H1 (cell line): ENCODE measurements around the gene ABL2. TPM values are rescaled to one million over a fixed set of nuclear protein-coding genes. Genes with fewer than 3 reads are reported as not detected.
A peak's percentile ranks its signal among the peaks of the same experiment; 100 is the strongest.

Experiments used
- CHD7 ChIP-seq: fragments of 300-600 bp; sonication (generic); IDR thresholded peaks from 2 replicates; pipeline ENCODE4 v1.7.1; 2012; ENCODE audit warnings: low read length, moderate library complexity, mild to moderate bottlenecking, inconsistent platforms; ENCODE audit not compliant: insufficient replicate concordance
- GTF2F1 ChIP-seq: IDR thresholded peaks from 2 replicates; pipeline ENCODE4 v1.6.1; 2012; ENCODE audit warnings: low read depth, low read length, improper control_type of control experiment, borderline replicate concordance
- MAFK ChIP-seq: IDR thresholded peaks from 2 replicates; pipeline ENCODE4 v1.6.1; 2012; ENCODE audit warnings: low read depth, mild to moderate bottlenecking, improper control_type of control experiment, low read length
- POLR2AphosphoS5 ChIP-seq: IDR thresholded peaks from 2 replicates; pipeline ENCODE4 v1.6.1; 2011; ENCODE audit warnings: low read depth, low read length
- POU5F1 ChIP-seq: IDR thresholded peaks from 2 replicates; pipeline ENCODE4 v1.6.1; 2011; ENCODE audit warnings: low read depth, mild to moderate bottlenecking, low read length, moderate library complexity
- SIN3A ChIP-seq, 2 experiments: IDR thresholded peaks in 1 of 2; conservative IDR thresholded peaks in 1 of 2; 2 replicates each; pipeline ENCODE4 v1.6.1; 2011 to 2012; ENCODE audit warnings: low read length in 2 of 2, improper control_type of control experiment in 1 of 2, low read depth in 1 of 2, mild to moderate bottlenecking in 1 of 2
- SP2 ChIP-seq: IDR thresholded peaks from 2 replicates; pipeline ENCODE4 v1.6.1; 2012; ENCODE audit warnings: mild to moderate bottlenecking, low read length, inconsistent platforms
- TAF7 ChIP-seq: optimal IDR thresholded peaks from 2 replicates; pipeline ENCODE3; 2011; ENCODE audit warnings: low read depth, mild to moderate bottlenecking, inconsistent platforms, low read length, moderate library complexity, borderline replicate concordance
- TCF12 ChIP-seq: IDR thresholded peaks from 2 replicates; pipeline ENCODE4 v1.6.1; 2011; ENCODE audit warnings: low read depth, mild to moderate bottlenecking, low read length
- USF2 ChIP-seq: IDR thresholded peaks from 2 replicates; pipeline ENCODE4 v1.6.1; 2011; ENCODE audit warnings: low read length, improper control_type of control experiment
- polyA plus RNA-seq, 7 experiments: library from polyadenylated mRNA; depleted of rRNA in 3 of 7; stranded (reverse) in 5 of 7; unstranded in 2 of 7; fragments of >200 nt in 5 of 7; fragments of 200-250 nt in 2 of 7; gene quantifications; 1 replicate in 5 of 7; 2 replicates in 1 of 7; 4 replicates in 1 of 7; pipeline versions ENCODE4 v1.2.1 to v1.2.3, GENCODE V29; 2011 to 2013; ENCODE audit warnings: missing spikeins in 2 of 7, mixed read lengths in 2 of 7
- total RNA-seq: library from RNA; stranded (reverse); fragmentation: NEBNext Ultra II Directional; extraction: Animal tissue kit (Norgen Biotek cat#: 25700); gene quantifications from 2 replicates; pipeline ENCODE4 v1.2.1, GENCODE V29; 2021

The ABL2 gene
- total and polyA plus RNA-seq, 2 of the 8 experiments (the other 6 are each of a cell fraction or from before 2014, with no cell fraction given) = 4.5 to 19.1 TPM

GRCh38 chr1:179081687-179082332, 147.7 kb downstream of the ABL2 start, which contains the start of gene TOR3A (continued):
- TF ChIP-seq CHD7 = no peak
- TF ChIP-seq SIN3A (conservative IDR thresholded peaks at IDR 0.05 in 1 of 2, IDR thresholded peaks at IDR 0.05 in 1 of 2; ENCODE audit: low read depth in 1 of 2, low read length in 2 of 2) = peak; percentile 47 to 83; a peak in 2 of 4 replicates
- TF ChIP-seq POU5F1 = no peak
- TF ChIP-seq SP2 = no peak
- TF ChIP-seq TCF12 = 0 out of 2 replicates have a peak, but pooled peaks have one; percentile 17
- TF ChIP-seq GTF2F1 = no peak
- TF ChIP-seq POLR2AphosphoS5 = peak; percentile 45
- TF ChIP-seq TAF7 = peak; percentile 52
- TF ChIP-seq USF2 = peak; percentile 89
- no peak for TF ChIP-seq MAFK
